ENCODE results near the gene PHKA2.
A peak's percentile ranks its signal among the peaks of the same experiment; 100 is the strongest.

Gene PHKA2

GRCh38 chrX:18890724-18891547, 93.0 kb downstream of the PHKA2 start:
- no peak for DNase-seq

GRCh38 chrX:18890049-18890381, 93.9 kb downstream of the PHKA2 start:
- no peak for DNase-seq

GRCh38 chrX:18889346-18890048, 94.4 kb downstream of the PHKA2 start:
- no peak for DNase-seq

- DNase-seq: no peak
Measured at GRCh38 chrX:18888281-18888680, 95.6 kb downstream of the PHKA2 start.

GRCh38 chrX:18887825-18888212, 96.1 kb downstream of the PHKA2 start:
- no peak for DNase-seq

- peak in 1 of 56 donors; percentile 2 for DNase-seq
Measured at GRCh38 chrX:18887177-18887824, 96.6 kb downstream of the PHKA2 start.

GRCh38 chrX:18886344-18887161, 97.4 kb downstream of the PHKA2 start:
- peak in 47 of 56 donors; percentile 1 to 78 (median 33) for DNase-seq

GRCh38 chrX:18886005-18886343, 97.9 kb downstream of the PHKA2 start:
- DNase-seq: no peak

GRCh38 chrX:18885328-18886004, 98.4 kb downstream of the PHKA2 start:
- DNase-seq: peak in 1 of 56 donors; percentile 11

GRCh38 chrX:18884916-18885315, 99.0 kb downstream of the PHKA2 start:
- no peak for DNase-seq

GRCh38 chrX:18883961-18884765, 99.8 kb downstream of the PHKA2 start:
- no peak for DNase-seq

- no peak for DNase-seq
Measured at GRCh38 chrX:18883234-18883960, 100.5 kb downstream of the PHKA2 start.

- DNase-seq: no peak
Measured at GRCh38 chrX:18879144-18879543, 104.8 kb downstream of the PHKA2 start.

GRCh38 chrX:18877469-18877868, 106.4 kb downstream of the PHKA2 start:
- no peak for DNase-seq

- DNase-seq: no peak
Measured at GRCh38 chrX:18875256-18875878, 108.5 kb downstream of the PHKA2 start.

- DNase-seq: no peak
Measured at GRCh38 chrX:18874560-18875255, 109.2 kb downstream of the PHKA2 start.

- DNase-seq: no peak
Measured at GRCh38 chrX:18873836-18874235, 110.1 kb downstream of the PHKA2 start.

- peak in 18 of 56 donors; percentile 2 to 55 (median 20) for DNase-seq
Measured at GRCh38 chrX:18873189-18873791, 110.6 kb downstream of the PHKA2 start.

Data from amygdala (tissue), 56 donors.